Lung (tissue), 12 donors: Measurements from ENCODE around the gene PALLD. TPM values are rescaled to one million over a fixed set of nuclear protein-coding genes. Genes with fewer than 3 reads are reported as not detected.

Experiments
- ATAC-seq: fragments of 200-7000 bp; cut with Tn5 transposase; one replicate; pipeline ENCODE4 v1.9.1; 2020; ENCODE audit warnings: moderate number of reproducible peaks; ENCODE audit not compliant: insufficient read depth, low FRiP score
- DNase-seq, 3 donors: peaks; one replicate each; pipeline ENCODE4 v3.0.0-alpha.2; 2013 to 2017
- H3K27ac ChIP-seq, 2 donors: one replicate each; pipeline ENCODE4 v1.5.1; 2013; ENCODE audit warnings: mild to moderate bottlenecking in 2 of 2, moderate library complexity in 2 of 2, control low read depth in 1 of 2, inconsistent platforms in 1 of 2, low read depth in 1 of 2, low read length in 1 of 2
- H3K27me3 ChIP-seq, 3 donors: one replicate each; pipeline ENCODE4 v1.5.1; 2013; ENCODE audit warnings: low read length in 2 of 3; ENCODE audit not compliant: control insufficient read depth in 3 of 3, insufficient read depth in 3 of 3
- H3K36me3 ChIP-seq, 4 donors: one replicate each; pipeline ENCODE4 v1.5.1; 2013; ENCODE audit warnings: low read length in 4 of 4, mild to moderate bottlenecking in 1 of 4, moderate library complexity in 1 of 4; ENCODE audit not compliant: control insufficient read depth in 4 of 4, insufficient read depth in 4 of 4
- H3K4me1 ChIP-seq, 5 donors: one replicate each; pipeline ENCODE4 v1.5.1; 2013; ENCODE audit warnings: low read length in 5 of 5, mild to moderate bottlenecking in 2 of 5, moderate library complexity in 1 of 5; ENCODE audit not compliant: control insufficient read depth in 5 of 5, insufficient read depth in 5 of 5
- H3K4me3 ChIP-seq: one replicate; pipeline ENCODE4 v1.5.1; 2013; ENCODE audit warnings: mild to moderate bottlenecking, control low read depth, moderate library complexity
- H3K9ac ChIP-seq, 2 donors: one replicate each; pipeline ENCODE4 v1.5.1; 2013; ENCODE audit warnings: low read length in 2 of 2, control low read depth in 1 of 2; ENCODE audit not compliant: insufficient read depth in 1 of 2
- H3K9me3 ChIP-seq, 4 donors: one replicate each; pipeline ENCODE4 v1.5.1; 2013; ENCODE audit warnings: low read length in 3 of 4, mild to moderate bottlenecking in 1 of 4, moderate library complexity in 1 of 4; ENCODE audit not compliant: control insufficient read depth in 4 of 4, insufficient read depth in 3 of 4
- CTCF ChIP-seq: IDR thresholded peaks from 2 replicates; pipeline ENCODE4 v1.5.1; 2012; ENCODE audit warnings: mild to moderate bottlenecking; ENCODE audit errors: control extremely low read depth, extremely low read depth
- WGBS, 2 donors: extraction: QIAGEN DNeasy Blood & Tissue Kit; methylation state at CpG; one replicate each; pipeline ENCODE4 v1.1.7; 2013; 5-methylcytosine and 5-hydroxymethylcytosine counted together
- polyA plus RNA-seq, 2 donors: library from polyadenylated mRNA; stranded (reverse); fragments of 200-250 nt; gene quantifications; one replicate each; pipeline ENCODE4 v1.2.1, GENCODE V29; 2013
- total RNA-seq, 2 donors: library from RNA; depleted of rRNA in 1 of 2; stranded (reverse); fragments of >200 nt in 1 of 2; gene quantifications; one replicate each; pipeline ENCODE4 v1.2.1, GENCODE V29; 2014 to 2021
- donor health status: control.
- donor health status: control.
- donor health status: Bipolar disorder and iron deficiency.
- donor health status: healthy.
- donor health status: DM: yes; HTN: yes; CAD: no.

PALLD gene
- total and polyA plus RNA-seq, 4 donors = 20.7 to 139 (median 63.0) TPM

- 50 to 84% methylated on average over 5 of the region's 5 CpGs for WGBS, 2 donors
Observed at GRCh38 chr4:168586926-168587325, 90.1 kb downstream of the PALLD start.

GRCh38 chr4:168587411-168588125 lies 90.7 kb downstream of the PALLD start:
- ATAC-seq = peak; percentile 24
- Histone ChIP-seq H3K9me3 (no peaks in the 10 kb centered on the region), H3K9ac (no peak overlapping the region), H3K27me3 (no peaks in the 10 kb centered on the region), H3K4me1 (peaks cover 0 to 10% (median 0%) of the 10 kb centered on the region in 5 donors), H3K27ac (peak overlapping the region in 1 of 2 donors; percentile 57), H3K36me3 (no peaks in the 10 kb centered on the region), H3K4me3 (no peak overlapping the region)
- TF ChIP-seq CTCF = no peak
- WGBS, 2 donors = 85 to 86% methylated on average over 11 of the region's 11 CpGs
- peak; percentile 20 to 58 (median 32) for DNase-seq

More at GRCh38 chr4:168586926-168587325, 90.1 kb downstream of the PALLD start:
- H3K4me3 ChIP-seq = no peak overlapping the region
- H3K9me3 ChIP-seq = no peaks in the 10 kb centered on the region
- no peaks in the 10 kb centered on the region for H3K36me3 ChIP-seq
- TF ChIP-seq CTCF = no peak
- DNase-seq = no peak
- no peaks in the 10 kb centered on the region for H3K27me3 ChIP-seq
- H3K27ac ChIP-seq = peak overlapping the region in 1 of 2 donors; percentile 57
- ATAC-seq = no peak
- no peak overlapping the region for H3K9ac ChIP-seq
- peaks cover 0 to 10% (median 0%) of the 10 kb centered on the region in 5 donors for H3K4me1 ChIP-seq

GRCh38 chr4:168588916-168589531 lies 92.2 kb downstream of the PALLD start:
- TF ChIP-seq CTCF = no peak
- H3K9me3 ChIP-seq = no peaks in the 10 kb centered on the region
- ATAC-seq (no peak), DNase-seq (no peak)
- no peaks in the 10 kb centered on the region for H3K27me3 ChIP-seq
- peaks cover 0 to 12% (median 0%) of the 10 kb centered on the region in 5 donors for H3K4me1 ChIP-seq
- 85 to 87% methylated on average over 8 of the region's 8 CpGs for whole genome bisulfite sequencing, 2 donors
- no peak overlapping the region for H3K9ac ChIP-seq
- no peaks in the 10 kb centered on the region for H3K36me3 ChIP-seq
- H3K4me3 ChIP-seq = no peak overlapping the region
- no peak overlapping the region for H3K27ac ChIP-seq
